Neural progenitor cell (in vitro differentiated cells): ENCODE data around the gene WDR89. TPM values are rescaled to one million over a fixed set of nuclear protein-coding genes. Genes with fewer than 3 reads are reported as not detected.
"Not testable (repeated sequence)": the region's sequence is repeated elsewhere in the genome, so short reads cannot be mapped to it uniquely, and the experiment has no call there.

Experiments used
- DNase-seq: peaks from one replicate; pipeline ENCODE4 v3.0.0-alpha.2; 2016; ENCODE audit warnings: low spot score
- H2AFZ ChIP-seq: fragments of 200-600 bp; sonication (generic); replicated peaks from 2 replicates; pipeline ENCODE4 v1.6.1; 2016; ENCODE audit warnings: antibody characterized with exemption
- H3F3A ChIP-seq: fragments of 200-600 bp; sonication (generic); 2 replicates; pipeline ENCODE4 v1.6.1; 2016; ENCODE audit warnings: antibody characterized with exemption, low read depth
- H3K27ac ChIP-seq: fragments of 200-600 bp; sonication (generic); 2 replicates; pipeline ENCODE4 v1.5.1; 2016; ENCODE audit warnings: mild to moderate bottlenecking
- H3K27me3 ChIP-seq: fragments of 200-600 bp; sonication (generic); 2 replicates; pipeline ENCODE4 v1.6.1; 2016; ENCODE audit warnings: mild to moderate bottlenecking, moderate library complexity
- H3K36me3 ChIP-seq: fragments of 200-600 bp; sonication (generic); 2 replicates; pipeline ENCODE4 v1.5.1; 2016
- H3K4me1 ChIP-seq: fragments of 200-600 bp; sonication (generic); 2 replicates; pipeline ENCODE4 v1.6.1; 2016; ENCODE audit warnings: mixed run types
- H3K4me2 ChIP-seq: fragments of 200-600 bp; sonication (generic); 2 replicates; pipeline ENCODE4 v1.6.1; 2016
- H3K4me3 ChIP-seq: fragments of 200-600 bp; sonication (generic); 2 replicates; pipeline ENCODE4 v1.5.1; 2016
- H3K79me2 ChIP-seq: fragments of 200-600 bp; sonication (generic); 2 replicates; pipeline ENCODE4 v1.6.1; 2016; ENCODE audit warnings: low read depth
- H3K9ac ChIP-seq: fragments of 200-600 bp; sonication (generic); 2 replicates; pipeline ENCODE4 v1.6.1; 2016
- H3K9me3 ChIP-seq: fragments of 200-600 bp; sonication (generic); 2 replicates; pipeline ENCODE4 v1.5.1; 2016; ENCODE audit warnings: low read depth
- H4K20me1 ChIP-seq: fragments of 200-600 bp; sonication (generic); 2 replicates; pipeline ENCODE4 v1.6.1; 2016; ENCODE audit warnings: low read depth
- H3K27ac Mint-ChIP-seq: 3 replicates; pipeline ENCODE4 v1.8.0; 2021; ENCODE audit warnings: mixed read lengths
- H3K27me3 Mint-ChIP-seq: 2 replicates; pipeline ENCODE4 v1.8.0; 2022; ENCODE audit warnings: low read depth, mild to moderate bottlenecking, inconsistent platforms, moderate library complexity, mixed read lengths; ENCODE audit not compliant: insufficient read depth
- H3K36me3 Mint-ChIP-seq: 3 replicates; pipeline ENCODE4 v1.8.0; 2021; ENCODE audit warnings: mixed read lengths
- H3K4me1 Mint-ChIP-seq: 3 replicates; pipeline ENCODE4 v1.8.0; 2021; ENCODE audit warnings: mixed read lengths
- H3K4me3 Mint-ChIP-seq: 3 replicates; pipeline ENCODE4 v1.8.0; 2021; ENCODE audit warnings: mild to moderate bottlenecking, moderate library complexity, mixed read lengths
- H3K9me3 Mint-ChIP-seq: 3 replicates; pipeline ENCODE4 v1.8.0; 2020; ENCODE audit warnings: mixed read lengths
- EZH2 ChIP-seq: fragments of 200-600 bp; sonication (generic); IDR thresholded peaks from 2 replicates; pipeline ENCODE4 v1.6.1; 2017; ENCODE audit warnings: antibody characterized with exemption, mild to moderate bottlenecking, moderate library complexity
- EZH2phosphoT487 ChIP-seq: fragments of 200-600 bp; sonication (generic); IDR thresholded peaks from 2 replicates; pipeline ENCODE4 v1.6.1; 2017; ENCODE audit warnings: antibody characterized with exemption
- total RNA-seq: library from RNA; depleted of rRNA; stranded (reverse); fragments of >200 nt; gene quantifications from 2 replicates; pipeline ENCODE4 v1.2.3, GENCODE V29; 2015; ENCODE audit warnings: low replicate concordance
- TF ChIP-seq, protein P1 (sequence below): fragments of 200-600 bp; sonication (generic); IDR thresholded peaks from 2 replicates; pipeline ENCODE4 v1.5.1; 2017; ENCODE audit warnings: antibody characterized with exemption, mild to moderate bottlenecking

Gene WDR89
- total RNA-seq, 1 donor from 2014 or later: 39.0 TPM

DNA sequence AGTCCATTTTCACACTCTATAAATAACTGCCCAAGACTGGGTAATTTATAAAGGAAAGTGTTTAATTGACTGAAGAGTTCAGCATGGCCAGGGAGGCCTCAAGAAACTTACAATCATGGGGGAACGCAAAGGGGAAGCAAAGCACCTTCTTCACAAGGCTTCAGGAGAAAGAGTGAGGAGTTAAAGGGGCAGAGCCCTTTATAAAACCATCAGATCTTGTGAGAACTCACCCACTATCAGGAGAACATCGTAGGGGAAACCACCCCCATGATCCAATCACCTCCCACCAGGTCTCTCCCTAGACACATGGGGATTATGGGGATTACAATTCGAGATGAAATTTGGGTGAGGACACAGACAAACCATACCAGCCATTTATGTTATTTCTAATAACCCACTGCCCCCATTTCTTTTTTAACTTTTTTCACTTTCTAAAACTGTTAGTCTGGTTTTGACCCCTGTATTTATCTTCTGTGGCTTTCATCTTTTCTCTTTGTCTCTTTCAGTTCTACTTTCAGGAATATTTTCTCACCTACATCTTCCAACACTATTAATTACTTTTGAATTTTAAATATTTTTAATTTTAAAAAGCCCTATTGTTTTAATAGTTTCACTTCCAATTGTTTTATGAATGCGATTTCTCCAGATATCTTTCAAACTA lies 44.5 kb downstream of the WDR89 start:
- no peak overlapping the region for H3K27ac Mint-ChIP-seq
- peaks cover 11% of the 10 kb centered on the region for H3K9me3 ChIP-seq
- no peak overlapping the region for H3K9ac ChIP-seq
- H4K20me1 ChIP-seq: no peaks in the 10 kb centered on the region
- no peaks in the 10 kb centered on the region for H3K4me1 Mint-ChIP-seq
- no peaks in the 10 kb centered on the region for H3K4me1 ChIP-seq
- H3K4me3 Mint-ChIP-seq: no peak overlapping the region
- no peaks in the 10 kb centered on the region for H3K79me2 ChIP-seq
- no peak overlapping the region for H3K27ac ChIP-seq
- no peaks in the 10 kb centered on the region for H3F3A ChIP-seq
- peaks cover 55% of the 10 kb centered on the region for H3K36me3 Mint-ChIP-seq
- H2AFZ ChIP-seq: no peak overlapping the region
- H3K9me3 Mint-ChIP-seq: peaks cover 34% of the 10 kb centered on the region
- peaks cover 6% of the 10 kb centered on the region for H3K36me3 ChIP-seq
- H3K27me3 ChIP-seq: no peaks in the 10 kb centered on the region
- peaks cover 2% of the 10 kb centered on the region for H3K27me3 Mint-ChIP-seq
- DNase-seq: no peak
- H3K4me2 ChIP-seq: no peak overlapping the region
- H3K4me3 ChIP-seq: no peak overlapping the region
- TF ChIP-seq EZH2: no peak
- TF ChIP-seq, protein P1, sequence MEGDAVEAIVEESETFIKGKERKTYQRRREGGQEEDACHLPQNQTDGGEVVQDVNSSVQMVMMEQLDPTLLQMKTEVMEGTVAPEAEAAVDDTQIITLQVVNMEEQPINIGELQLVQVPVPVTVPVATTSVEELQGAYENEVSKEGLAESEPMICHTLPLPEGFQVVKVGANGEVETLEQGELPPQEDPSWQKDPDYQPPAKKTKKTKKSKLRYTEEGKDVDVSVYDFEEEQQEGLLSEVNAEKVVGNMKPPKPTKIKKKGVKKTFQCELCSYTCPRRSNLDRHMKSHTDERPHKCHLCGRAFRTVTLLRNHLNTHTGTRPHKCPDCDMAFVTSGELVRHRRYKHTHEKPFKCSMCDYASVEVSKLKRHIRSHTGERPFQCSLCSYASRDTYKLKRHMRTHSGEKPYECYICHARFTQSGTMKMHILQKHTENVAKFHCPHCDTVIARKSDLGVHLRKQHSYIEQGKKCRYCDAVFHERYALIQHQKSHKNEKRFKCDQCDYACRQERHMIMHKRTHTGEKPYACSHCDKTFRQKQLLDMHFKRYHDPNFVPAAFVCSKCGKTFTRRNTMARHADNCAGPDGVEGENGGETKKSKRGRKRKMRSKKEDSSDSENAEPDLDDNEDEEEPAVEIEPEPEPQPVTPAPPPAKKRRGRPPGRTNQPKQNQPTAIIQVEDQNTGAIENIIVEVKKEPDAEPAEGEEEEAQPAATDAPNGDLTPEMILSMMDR: no peak
- no peak for TF ChIP-seq EZH2phosphoT487

DNA sequence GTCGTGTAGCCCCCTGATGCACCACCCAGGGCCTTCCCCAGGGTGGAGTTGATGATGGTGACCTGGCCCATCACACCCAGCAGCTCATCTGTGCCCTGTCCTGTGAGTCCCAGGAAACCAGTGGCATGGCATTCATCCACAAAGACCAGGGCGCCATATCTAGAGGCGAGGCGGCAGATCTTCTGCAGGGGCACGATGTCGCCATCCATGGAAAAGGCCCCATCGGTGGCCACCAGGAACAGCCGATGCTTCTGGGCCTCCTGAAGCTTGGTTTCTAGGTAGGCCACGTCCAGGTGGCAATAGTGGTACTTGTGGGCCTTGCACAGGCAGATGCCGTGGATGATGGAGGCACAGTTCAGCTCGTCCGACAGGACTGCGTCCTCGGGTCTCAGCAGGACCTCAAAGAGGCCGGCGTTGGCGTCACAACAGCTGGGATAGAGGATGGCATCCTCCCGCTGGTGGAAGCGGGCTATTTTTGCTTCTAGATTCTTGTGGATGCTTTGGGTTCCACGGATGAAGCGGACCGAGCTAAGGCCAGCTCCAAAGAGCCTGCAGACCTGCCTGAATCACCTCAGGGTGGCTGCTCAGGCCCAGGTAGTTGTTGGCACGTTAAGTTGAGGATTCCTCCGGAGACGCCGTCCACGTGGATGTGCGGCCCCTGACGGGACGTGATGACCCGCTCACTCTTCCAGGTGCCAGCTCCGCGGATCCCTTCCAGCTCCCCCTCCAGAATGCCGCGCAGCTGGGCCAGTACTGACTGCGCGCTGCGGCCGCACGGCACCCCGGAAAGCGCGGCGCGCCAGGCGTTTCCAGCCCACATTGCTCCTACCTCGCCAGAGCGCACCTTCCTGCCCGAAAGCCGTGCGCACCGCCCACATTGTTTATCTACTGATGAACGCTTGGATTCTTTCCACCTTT lies 47.0 kb downstream of the WDR89 start:
- Histone ChIP-seq H2AFZ (no peak overlapping the region), H3K4me1 (no peaks in the 10 kb centered on the region), H3F3A (no peaks in the 10 kb centered on the region), H4K20me1 (no peaks in the 10 kb centered on the region), H3K9me3 (peaks cover 11% of the 10 kb centered on the region), H3K27me3 (no peaks in the 10 kb centered on the region), H3K4me3 (no peak overlapping the region), H3K36me3 (peaks cover 6% of the 10 kb centered on the region), H3K9ac (no peak overlapping the region), H3K4me2 (no peak overlapping the region), H3K27ac (no peak overlapping the region), H3K79me2 (no peaks in the 10 kb centered on the region)
- Mint-ChIP-seq H3K27ac (peak overlapping the region; percentile 37), H3K9me3 (peaks cover 34% of the 10 kb centered on the region), H3K4me1 (no peaks in the 10 kb centered on the region), H3K36me3 (peaks cover 46% of the 10 kb centered on the region), H3K27me3 (peaks cover 2% of the 10 kb centered on the region), H3K4me3 (no peak overlapping the region)
- no peak for TF ChIP-seq EZH2phosphoT487
- TF ChIP-seq, protein P1: no peak
- no peak for DNase-seq

DNA sequence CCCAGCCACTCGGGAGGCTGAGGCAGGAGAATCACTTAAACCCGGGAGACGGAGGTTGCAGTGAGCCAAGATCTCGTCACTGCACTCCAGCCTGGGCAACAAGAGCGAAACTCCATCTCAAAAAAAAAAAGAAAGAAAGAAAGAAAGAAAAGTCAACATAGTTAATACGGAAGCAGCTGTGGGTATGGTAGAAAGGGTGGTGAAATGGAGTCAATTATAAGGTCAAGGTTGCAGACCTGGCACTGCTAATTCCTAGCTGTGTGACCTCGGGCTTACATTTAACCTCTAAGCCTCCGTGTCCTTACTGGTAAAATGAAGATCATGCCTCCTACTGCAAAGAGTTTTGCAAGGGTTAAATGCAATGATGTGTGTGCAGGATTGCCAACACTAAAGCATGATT lies 58.6 kb downstream of the WDR89 start:
- not testable (repeated sequence) for H3K9ac ChIP-seq, H3K9me3 Mint-ChIP-seq, H3K4me3 ChIP-seq, DNase-seq, H3K4me1 ChIP-seq, H4K20me1 ChIP-seq, H3K27me3 Mint-ChIP-seq, H3K4me1 Mint-ChIP-seq, H3F3A ChIP-seq, H3K27ac ChIP-seq, H3K9me3 ChIP-seq, H3K36me3 Mint-ChIP-seq, H3K4me3 Mint-ChIP-seq, H3K27me3 ChIP-seq, H3K27ac Mint-ChIP-seq, H3K4me2 ChIP-seq, H3K36me3 ChIP-seq, H3K79me2 ChIP-seq, H2AFZ ChIP-seq

DNA sequence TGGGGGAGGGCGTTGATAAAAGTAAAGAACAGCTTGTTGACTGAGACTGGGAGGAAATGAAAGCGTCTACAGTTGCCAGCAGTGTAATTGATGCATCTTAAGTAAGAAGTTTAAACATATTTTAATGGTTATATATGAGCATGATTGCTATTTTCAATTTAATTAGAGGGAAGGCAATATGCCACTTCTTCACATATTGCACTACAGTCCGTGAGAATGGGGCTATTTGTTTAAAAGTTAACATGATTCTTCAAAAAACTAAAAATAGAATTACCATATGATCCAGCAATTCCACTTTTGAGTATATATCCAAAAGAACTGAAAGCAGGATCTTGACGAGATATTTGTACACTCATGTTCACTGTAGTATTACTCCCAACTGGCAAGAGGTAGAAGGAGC lies 60.2 kb downstream of the WDR89 start:
- Histone ChIP-seq H3K36me3 (no peaks in the 10 kb centered on the region), H3K27me3 (no peaks in the 10 kb centered on the region), H2AFZ (no peak overlapping the region), H3K4me2 (no peak overlapping the region), H3K4me3 (no peak overlapping the region), H3K9me3 (no peaks in the 10 kb centered on the region), H3F3A (no peaks in the 10 kb centered on the region), H3K9ac (no peak overlapping the region), H3K79me2 (no peaks in the 10 kb centered on the region), H3K4me1 (no peaks in the 10 kb centered on the region), H4K20me1 (no peaks in the 10 kb centered on the region), H3K27ac (no peak overlapping the region)
- no peaks in the 10 kb centered on the region for H3K9me3 Mint-ChIP-seq
- no peak overlapping the region for H3K4me3 Mint-ChIP-seq
- no peaks in the 10 kb centered on the region for H3K4me1 Mint-ChIP-seq
- DNase-seq: no peak
- H3K36me3 Mint-ChIP-seq: no peaks in the 10 kb centered on the region
- TF ChIP-seq, protein P1: no peak
- TF ChIP-seq EZH2 (no peak), EZH2phosphoT487 (no peak)
- no peak overlapping the region for H3K27ac Mint-ChIP-seq
- H3K27me3 Mint-ChIP-seq: peaks cover 5% of the 10 kb centered on the region
